Epithelial cell of esophagus (primary cell): ENCODE data around the gene CLDN5.

Experiments used
- DNase-seq: peaks from one replicate; pipeline ENCODE4 v3.0.0; 2010; ENCODE audit warnings: low read depth
- H3K4me3 ChIP-seq: 2 replicates; pipeline ENCODE4 v1.5.1; 2011; ENCODE audit warnings: mild to moderate bottlenecking, low read length, control low read depth
- TF ChIP-seq, protein P1 (sequence below): IDR thresholded peaks from 2 replicates; pipeline ENCODE4 v1.5.1; 2011; ENCODE audit warnings: low read depth, mild to moderate bottlenecking, low read length, control low read depth, inconsistent platforms; ENCODE audit not compliant: insufficient read depth; ENCODE audit errors: missing control alignments

Gene CLDN5

DNA sequence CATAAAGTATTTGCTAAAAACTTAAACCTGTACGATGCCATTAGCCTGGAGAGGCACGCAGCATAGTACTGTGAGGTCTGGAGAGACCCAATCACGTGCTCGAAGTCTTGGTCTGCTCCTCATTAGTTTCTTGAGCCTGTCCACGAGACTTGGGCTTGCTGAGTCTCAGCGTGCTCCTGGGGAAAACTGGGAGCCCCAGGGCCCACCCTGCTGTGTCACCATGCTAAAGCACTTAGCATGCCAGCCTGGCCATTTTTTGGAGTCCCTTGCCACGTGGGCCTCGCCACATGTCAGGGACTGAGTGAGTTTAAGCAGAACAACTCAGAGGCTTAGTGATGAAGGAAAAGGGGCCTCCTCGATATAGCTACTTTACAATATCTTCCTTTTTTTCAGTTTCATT is 41.9 kb downstream of the CLDN5 start:
- H3K4me3 ChIP-seq, result no peak overlapping the region
- no peak for DNase-seq
- TF ChIP-seq, protein P1, sequence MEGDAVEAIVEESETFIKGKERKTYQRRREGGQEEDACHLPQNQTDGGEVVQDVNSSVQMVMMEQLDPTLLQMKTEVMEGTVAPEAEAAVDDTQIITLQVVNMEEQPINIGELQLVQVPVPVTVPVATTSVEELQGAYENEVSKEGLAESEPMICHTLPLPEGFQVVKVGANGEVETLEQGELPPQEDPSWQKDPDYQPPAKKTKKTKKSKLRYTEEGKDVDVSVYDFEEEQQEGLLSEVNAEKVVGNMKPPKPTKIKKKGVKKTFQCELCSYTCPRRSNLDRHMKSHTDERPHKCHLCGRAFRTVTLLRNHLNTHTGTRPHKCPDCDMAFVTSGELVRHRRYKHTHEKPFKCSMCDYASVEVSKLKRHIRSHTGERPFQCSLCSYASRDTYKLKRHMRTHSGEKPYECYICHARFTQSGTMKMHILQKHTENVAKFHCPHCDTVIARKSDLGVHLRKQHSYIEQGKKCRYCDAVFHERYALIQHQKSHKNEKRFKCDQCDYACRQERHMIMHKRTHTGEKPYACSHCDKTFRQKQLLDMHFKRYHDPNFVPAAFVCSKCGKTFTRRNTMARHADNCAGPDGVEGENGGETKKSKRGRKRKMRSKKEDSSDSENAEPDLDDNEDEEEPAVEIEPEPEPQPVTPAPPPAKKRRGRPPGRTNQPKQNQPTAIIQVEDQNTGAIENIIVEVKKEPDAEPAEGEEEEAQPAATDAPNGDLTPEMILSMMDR, result no peak

DNA sequence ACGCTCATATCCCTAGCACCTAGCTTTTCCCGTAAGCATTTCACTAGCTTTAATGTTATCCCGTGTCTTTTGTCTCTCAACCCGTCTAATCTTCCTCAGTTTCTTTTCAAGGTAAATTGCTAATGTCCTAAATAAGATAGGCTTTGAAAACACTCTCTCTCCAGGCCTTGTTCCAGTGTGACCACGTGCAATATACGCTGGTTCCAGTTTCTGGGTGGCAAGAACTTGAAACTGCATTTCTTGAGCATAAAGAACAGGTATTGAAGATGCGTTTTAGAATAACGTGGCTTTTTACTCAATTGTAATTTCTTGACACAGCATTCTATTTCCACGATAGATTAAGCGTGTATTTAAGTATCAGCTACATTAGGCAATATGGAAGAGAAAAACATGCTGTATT is 43.4 kb downstream of the CLDN5 start:
- TF ChIP-seq, protein P1, result no peak
- peak overlapping the region; percentile 87 for H3K4me3 ChIP-seq
- no peak for DNase-seq

DNA sequence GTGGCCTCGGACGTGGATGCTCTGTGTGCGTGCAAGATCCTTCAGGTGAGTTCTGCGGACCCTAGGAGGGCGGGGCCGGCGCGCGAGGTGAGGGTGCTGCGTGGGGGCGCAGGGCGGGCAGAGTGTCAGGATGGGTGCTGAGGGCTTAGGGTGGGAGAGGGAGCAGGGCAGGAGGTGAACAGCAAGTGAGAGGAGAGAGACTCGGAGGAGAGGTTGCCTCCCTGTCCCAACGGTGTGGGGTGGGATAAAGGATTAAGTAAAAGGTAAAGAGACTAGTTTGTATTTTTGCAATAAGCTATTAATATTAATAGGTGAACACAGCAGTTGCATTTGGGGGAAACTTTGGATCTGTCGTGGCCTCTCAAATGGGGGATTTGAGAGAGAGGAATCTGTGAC is 44.0 kb downstream of the CLDN5 start:
- no peak for DNase-seq
- TF ChIP-seq, protein P1, result no peak
- H3K4me3 ChIP-seq, result peak overlapping the region; percentile 87

DNA sequence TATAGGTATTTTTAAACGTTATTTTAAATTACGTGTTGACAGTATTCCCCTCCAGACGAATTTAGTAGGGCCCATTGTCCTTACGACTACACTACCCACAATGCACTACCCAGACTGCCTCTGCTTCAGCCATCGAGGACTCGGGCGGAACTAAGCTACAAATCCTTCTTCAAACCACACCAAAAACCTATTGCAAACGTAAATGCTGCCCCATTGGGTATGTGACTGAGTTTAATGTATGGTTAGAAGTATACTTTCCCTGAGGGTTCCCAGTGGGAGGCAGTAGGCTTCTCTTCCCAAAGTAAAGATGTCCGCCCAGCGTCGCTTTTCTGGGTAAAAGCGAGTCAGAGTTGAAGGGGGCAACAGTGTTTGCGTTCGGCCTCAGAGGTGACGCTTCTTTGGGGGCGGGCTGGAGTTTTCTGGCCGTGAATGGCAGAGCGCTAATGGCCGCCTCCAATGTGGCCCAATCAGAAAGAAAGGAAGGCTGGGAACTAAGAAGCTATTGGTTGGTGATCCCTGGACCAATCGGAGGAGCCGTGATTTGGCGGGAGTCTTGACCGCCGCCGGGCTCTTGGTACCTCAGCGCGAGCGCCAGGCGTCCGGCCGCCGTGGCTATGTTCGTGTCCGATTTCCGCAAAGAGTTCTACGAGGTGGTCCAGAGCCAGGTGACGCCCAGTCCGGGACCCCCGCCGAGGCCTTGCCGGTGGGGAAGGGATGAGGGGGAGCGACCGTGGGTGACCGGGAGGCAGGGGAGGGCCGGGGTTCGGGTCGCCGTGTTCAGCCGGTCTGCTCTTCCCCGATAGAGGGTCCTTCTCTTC is 44.6 kb downstream of the CLDN5 start, which contains the start of gene CDC45:
TSS of gene CDC45 (plus strand) at position 566 of the 818 bp plus-strand sequence. CDS start at position 615, 49 bp downstream.
- H3K4me3 ChIP-seq, result peak within 1 kb of the TSS; percentile 87
- DNase-seq, result peak; percentile 99
- TF ChIP-seq, protein P1, result no peak

DNA sequence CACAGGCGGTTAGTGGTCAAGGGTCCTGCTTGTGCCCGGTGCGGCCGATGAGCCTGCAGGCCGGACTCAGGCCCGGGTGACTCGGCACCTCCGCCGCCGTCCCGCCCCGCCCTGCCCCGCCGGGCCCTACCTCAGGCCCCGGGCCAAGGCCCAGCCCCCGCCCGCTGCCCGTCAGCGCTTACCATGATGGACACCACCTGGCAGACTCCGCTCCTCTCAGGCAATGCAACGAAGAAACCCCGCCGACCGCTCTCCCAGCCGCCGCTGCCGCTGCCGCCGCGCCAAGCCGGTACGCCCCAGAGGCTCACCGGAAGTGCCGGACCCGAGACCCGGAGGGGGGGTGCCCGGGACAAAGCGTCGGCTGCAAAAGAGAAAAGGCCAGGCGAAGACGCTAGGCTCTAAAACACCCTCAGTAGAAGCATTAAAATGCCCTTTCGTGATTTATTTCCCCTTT is 45.3 kb downstream of the CLDN5 start, which contains the start of gene UFD1:
TSS of gene UFD1 (minus strand) at position 293 of the 454 bp plus-strand sequence. CDS start at position 185, 108 bp downstream.
- peak within 1 kb of the TSS; percentile 87 for H3K4me3 ChIP-seq
- peak; percentile 84 for DNase-seq
- TF ChIP-seq, protein P1, result no peak

DNA sequence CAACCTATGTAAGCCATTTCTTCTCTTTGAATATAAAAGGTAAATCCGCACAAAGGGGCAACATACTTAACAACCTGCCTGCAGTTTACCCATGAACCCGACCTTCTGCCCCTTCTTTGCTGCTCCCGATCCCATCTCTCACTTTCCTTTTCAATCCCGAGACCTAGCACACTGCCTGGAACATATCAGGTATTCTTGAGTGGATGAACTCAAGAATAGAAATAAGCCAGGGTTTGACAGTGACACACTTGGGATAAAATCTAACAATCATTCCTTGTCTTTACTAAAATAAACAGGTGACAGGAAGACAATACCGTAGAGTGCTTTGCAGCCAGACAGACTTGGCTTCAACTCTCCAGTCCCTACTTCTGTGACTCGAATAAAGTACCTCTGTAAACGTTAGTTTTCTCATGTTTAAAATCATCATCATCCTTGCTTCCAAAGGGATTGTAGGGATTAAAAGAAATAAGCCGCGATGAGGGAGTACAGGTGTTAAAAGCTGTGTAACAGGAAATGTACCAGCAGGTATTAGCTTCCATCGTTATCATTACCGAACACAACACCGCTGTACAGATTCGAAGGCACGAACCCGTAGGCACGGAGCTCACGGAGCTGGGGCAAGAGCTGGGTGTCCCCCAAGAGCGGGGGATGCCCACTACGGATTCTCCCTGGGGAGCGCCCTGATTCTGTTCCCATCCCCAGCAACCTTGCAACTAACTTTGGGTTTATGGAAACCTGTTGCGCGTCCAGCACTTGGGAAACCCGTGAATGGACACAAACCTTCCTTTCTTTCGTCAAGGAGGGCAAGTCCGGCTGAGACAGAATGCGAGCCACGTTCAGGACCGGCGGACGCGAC is 45.9 kb downstream of the CLDN5 start:
- DNase-seq, result no peak
- TF ChIP-seq, protein P1, result no peak
- H3K4me3 ChIP-seq, result peak overlapping the region; percentile 87
